Psoas muscle (tissue), 8 donors: ENCODE data around the gene STOM. TPM values are rescaled to one million over a fixed set of nuclear protein-coding genes. Genes with fewer than 3 reads are reported as not detected.
A peak's percentile ranks its signal among the peaks of the same experiment; 100 is the strongest.

Experiments used
- ATAC-seq, 4 donors: fragments of 200-7000 bp; cut with Tn5 transposase; one replicate each; pipeline ENCODE4 v1.9.1; 2020; ENCODE audit warnings: moderate library complexity in 3 of 4, mild to moderate bottlenecking in 2 of 4
- DNase-seq, 2 donors: peaks; one replicate each; pipeline ENCODE4 v3.0.0-alpha.2; 2020
- H3K27ac ChIP-seq: fragments of 200-600 bp; one replicate; pipeline ENCODE4 v1.8.0; 2022
- H3K27me3 ChIP-seq, 3 donors: fragments of 200-600 bp in 1 of 3; one replicate each; pipeline versions ENCODE4 v1.6.1 to v1.8.0; 2013 to 2022; ENCODE audit warnings: low read length in 2 of 3, mild to moderate bottlenecking in 2 of 3, moderate library complexity in 1 of 3; ENCODE audit not compliant: insufficient read depth in 3 of 3
- H3K36me3 ChIP-seq, 2 donors: fragments of 200-600 bp in 1 of 2; one replicate each; pipeline versions ENCODE4 v1.6.1 to v1.8.0; 2013 to 2022; ENCODE audit warnings: low read depth in 1 of 2, mild to moderate bottlenecking in 1 of 2, moderate library complexity in 1 of 2; ENCODE audit not compliant: insufficient read depth in 1 of 2
- H3K4me1 ChIP-seq: fragments of 200-600 bp; one replicate; pipeline ENCODE4 v1.8.0; 2022
- H3K4me3 ChIP-seq: fragments of 200-600 bp; one replicate; pipeline ENCODE4 v1.8.0; 2022; ENCODE audit warnings: mild to moderate bottlenecking
- H3K9me3 ChIP-seq: fragments of 200-600 bp; one replicate; pipeline ENCODE4 v1.8.0; 2022
- CTCF ChIP-seq: fragments of 200-600 bp; IDR thresholded peaks from one replicate; pipeline ENCODE4 v1.8.0; 2022; ENCODE audit warnings: antibody characterized with exemption
- WGBS, 3 donors: extraction: QIAGEN DNeasy Blood & Tissue Kit; methylation state at CpG; one replicate each; pipeline versions ENCODE4 v1.1.6 to v1.1.7; 2013; 5-methylcytosine and 5-hydroxymethylcytosine counted together
- intact Hi-C, 2 donors: fragments of 100-400 bp; cut with DNase I; formaldehyde crosslinking; loops; one replicate each; pipeline versions ENCODE4 v1.11.0 to v1.14.2; 2022
- polyA plus RNA-seq, 3 donors: library from polyadenylated mRNA; stranded (reverse); fragments of 200-250 nt; gene quantifications; one replicate each; pipeline ENCODE4 v1.2.3, GENCODE V29; 2013
- total RNA-seq, 4 donors: library from RNA; stranded (reverse); fragmentation: NEBNext Ultra II Directional in 2 of 4; extraction: Animal tissue kit (Norgen Biotek cat#: 25700) in 2 of 4; gene quantifications; one replicate each; pipeline versions ENCODE4 v1.2.1 to v1.2.4, GENCODE V29; 2021 to 2023
- donor health status: healthy with polysubstance abuse.
- donor health status: DM: no; HTN: no; CAD: no; lungs with moderate emphysema.
- donor health status: Bipolar disorder and iron deficiency.
- donor health status: healthy.
- donor health status: DM: yes; HTN: yes; CAD: no.
- donor health status: DM: no; HTN: no; CAD: no.
- donor health status: DM: no; HTN: no; CAD: no.
- donor health status: DM: yes; HTN: yes; CAD: no.

STOM gene
- total and polyA plus RNA-seq, 7 donors = 53.2 to 237 (median 89.6) TPM

- DNase-seq = no peak
- Histone ChIP-seq H3K4me3 (no peak overlapping the region), H3K27me3 (no peaks in the 10 kb centered on the region), H3K4me1 (no peaks in the 10 kb centered on the region), H3K27ac (no peak overlapping the region), H3K9me3 (peaks cover 5% of the 10 kb centered on the region), H3K36me3 (no peaks in the 10 kb centered on the region)
- intact Hi-C loops = no loop called here
- no peak for TF ChIP-seq CTCF
- WGBS, 3 donors = 95 to 99% (median 97%) methylated on average over 3 of the region's 3 CpGs
- ATAC-seq = no peak
Observed at GRCh38 chr9:121394292-121394691, 24.2 kb upstream of the STOM start.

DNA sequence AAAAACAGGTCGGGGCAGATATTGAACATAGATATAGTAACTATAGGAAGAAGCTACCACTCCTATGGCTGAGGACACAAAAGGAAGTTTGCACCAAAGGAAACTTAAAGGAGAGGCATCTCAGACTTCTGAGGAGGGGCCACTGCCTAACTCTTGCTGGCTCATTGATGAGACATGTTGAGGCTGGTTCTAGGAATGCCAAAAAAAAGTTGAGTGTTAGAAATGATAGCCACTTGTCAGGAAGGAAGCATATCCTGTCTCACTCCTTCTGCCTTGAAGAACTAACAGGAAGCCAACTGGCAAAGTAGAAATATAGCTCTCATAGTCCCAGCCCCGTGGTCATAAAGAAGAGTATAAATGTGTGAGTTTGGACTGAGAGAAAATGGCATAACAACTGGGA, 23.3 kb upstream of the STOM start:
- peaks cover 5% of the 10 kb centered on the region for H3K9me3 ChIP-seq
- ATAC-seq = peak in 1 of 4 donors; percentile 30
- H3K4me1 ChIP-seq = no peaks in the 10 kb centered on the region
- no peaks in the 10 kb centered on the region for H3K36me3 ChIP-seq
- H3K27ac ChIP-seq = no peak overlapping the region
- no peak for DNase-seq
- no peaks in the 10 kb centered on the region for H3K27me3 ChIP-seq
- 54 to 58% (median 56%) methylated on average over 2 of the region's 2 CpGs for WGBS, 3 donors
- intact Hi-C loops = no loop called here
- TF ChIP-seq CTCF = no peak
- H3K4me3 ChIP-seq = no peak overlapping the region

DNA sequence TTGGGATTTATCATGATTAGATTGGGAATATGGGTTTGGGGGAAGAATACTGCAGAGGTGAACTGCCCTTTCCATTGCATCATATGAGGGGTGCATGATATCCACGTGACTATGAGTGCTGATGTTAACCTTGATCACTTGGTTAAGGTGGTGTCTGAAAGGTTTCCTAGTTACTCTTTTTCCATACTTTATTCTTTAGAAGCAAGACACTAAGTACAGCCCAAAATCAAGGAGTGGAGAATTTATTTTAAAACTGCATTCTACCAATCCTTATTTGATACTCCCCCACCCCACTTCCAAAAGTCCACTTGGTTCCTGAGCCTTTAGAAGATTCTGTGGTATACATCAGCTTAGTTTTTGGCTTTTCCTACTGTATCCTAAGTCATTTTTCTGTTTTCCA, 20.3 kb upstream of the STOM start:
- H3K4me3 ChIP-seq = no peak overlapping the region
- WGBS, 3 donors = 71 to 80% (median 72%) methylated on average over 1 of the region's 1 CpG
- H3K9me3 ChIP-seq = no peaks in the 10 kb centered on the region
- no peak overlapping the region for H3K27ac ChIP-seq
- intact Hi-C loops = no loop called here
- TF ChIP-seq CTCF = no peak
- no peaks in the 10 kb centered on the region for H3K4me1 ChIP-seq
- H3K27me3 ChIP-seq = no peaks in the 10 kb centered on the region
- no peak for DNase-seq
- no peak for ATAC-seq
- H3K36me3 ChIP-seq = no peaks in the 10 kb centered on the region

GRCh38 chr9:121388140-121388905, 18.3 kb upstream of the STOM start:
- Histone ChIP-seq H3K4me1 (no peaks in the 10 kb centered on the region), H3K4me3 (no peak overlapping the region), H3K27ac (no peak overlapping the region), H3K9me3 (no peaks in the 10 kb centered on the region), H3K36me3 (no peaks in the 10 kb centered on the region), H3K27me3 (no peaks in the 10 kb centered on the region)
- WGBS, 3 donors = 68 to 83% (median 71%) methylated on average over 4 of the region's 4 CpGs
- DNase-seq (no peak), ATAC-seq (no peak)
- intact Hi-C loops = no loop called here
- TF ChIP-seq CTCF = no peak
